IMR-90 (cell line): ENCODE results near the gene SWAP70. TPM values are rescaled to one million over a fixed set of nuclear protein-coding genes. Genes with fewer than 3 reads are reported as not detected.

Experiments
- ATAC-seq: fragments of 200-7000 bp; cut with Tn5 transposase; 2 replicates; pipeline ENCODE4 v1.9.1; 2020; ENCODE audit warnings: low read depth, mild to moderate bottlenecking, moderate library complexity
- BruUV-seq: library from RNA; stranded (reverse); fragments of 400-500 nt; replicated peaks from 2 replicates; lab custom pipeline; 2021; lab: Mats Ljungman, UMichigan
- CTCF ChIA-PET: fragments of 300-600 bp; formaldehyde crosslinking; extraction: SDS; loops from one replicate; lab custom pipeline; 2021; ENCODE audit warnings: antibody characterized with exemption; lab: Yijun Ruan, JAX
- POLR2A ChIA-PET: fragments of 300-600 bp; sonication (Branson Sonifier 250); formaldehyde crosslinking; loops from one replicate; lab custom pipeline; 2022; ENCODE audit warnings: antibody characterized with exemption; ENCODE audit not compliant: unreplicated experiment; lab: Charles Lee
- DNase-seq: peaks from one replicate; pipeline ENCODE4 v3.0.0; 2013
- H2AFZ ChIP-seq: replicated peaks from 2 replicates; pipeline ENCODE3; 2013; ENCODE audit warnings: low read length, mild to moderate bottlenecking; ENCODE audit not compliant: poor library complexity
- H2AK5ac ChIP-seq: 2 replicates; pipeline ENCODE4 v1.6.1; 2013; ENCODE audit warnings: low read depth, low read length, inconsistent platforms
- H2AK9ac ChIP-seq: replicated peaks from 2 replicates; pipeline ENCODE3; 2013; ENCODE audit warnings: mild to moderate bottlenecking, low read depth, low read length, moderate library complexity; ENCODE audit not compliant: poor library complexity
- H2BK120ac ChIP-seq: 2 replicates; pipeline ENCODE4 v1.6.1; 2013; ENCODE audit warnings: low read depth, low read length, inconsistent platforms
- H2BK15ac ChIP-seq: 3 replicates; pipeline ENCODE4 v1.6.1; 2013; ENCODE audit warnings: low read depth, low read length, inconsistent platforms
- H2BK20ac ChIP-seq: 2 replicates; pipeline ENCODE4 v1.6.1; 2013; ENCODE audit warnings: low read depth, mild to moderate bottlenecking, inconsistent platforms, low read length, moderate library complexity
- H2BK5ac ChIP-seq: 2 replicates; pipeline ENCODE4 v1.6.1; 2013; ENCODE audit warnings: mild to moderate bottlenecking, low read depth, low read length, inconsistent platforms; ENCODE audit not compliant: poor library complexity, severe bottlenecking
- H3K14ac ChIP-seq: replicated peaks from 2 replicates; pipeline ENCODE4 v1.6.1; 2013; ENCODE audit warnings: low read depth, low read length, inconsistent platforms
- H3K18ac ChIP-seq: 2 replicates; pipeline ENCODE4 v1.6.1; 2013; ENCODE audit warnings: low read depth, low read length, control low read depth
- H3K23ac ChIP-seq: 2 replicates; pipeline ENCODE4 v1.6.1; 2013; ENCODE audit warnings: low read depth, low read length, inconsistent platforms
- H3K27ac ChIP-seq: 2 replicates; pipeline ENCODE4 v1.5.1; 2013; ENCODE audit warnings: mild to moderate bottlenecking, control low read depth, low read length; ENCODE audit not compliant: insufficient read depth
- H3K27me3 ChIP-seq: 2 replicates; pipeline ENCODE4 v1.6.1; 2013; ENCODE audit warnings: low read length; ENCODE audit not compliant: control insufficient read depth, insufficient read depth
- H3K36me3 ChIP-seq: 2 replicates; pipeline ENCODE4 v1.6.1; 2013; ENCODE audit warnings: low read length, mixed read lengths; ENCODE audit not compliant: control insufficient read depth, insufficient read depth
- H3K4ac ChIP-seq: 2 replicates; pipeline ENCODE4 v1.6.1; 2013; ENCODE audit warnings: low read depth, low read length, inconsistent platforms
- H3K4me1 ChIP-seq: 2 replicates; pipeline ENCODE4 v1.6.1; 2013; ENCODE audit warnings: low read length, mixed read lengths; ENCODE audit not compliant: control insufficient read depth, insufficient read depth
- H3K4me2 ChIP-seq: 2 replicates; pipeline ENCODE4 v1.6.1; 2013; ENCODE audit warnings: low read depth, mild to moderate bottlenecking, control low read depth, low read length, moderate library complexity
- H3K4me3 ChIP-seq: 2 replicates; pipeline ENCODE4 v1.5.1; 2013; ENCODE audit warnings: low read depth, mild to moderate bottlenecking, control low read depth, low read length, moderate library complexity; ENCODE audit not compliant: insufficient read depth
- H3K56ac ChIP-seq: 2 replicates; pipeline ENCODE4 v1.6.1; 2013; ENCODE audit warnings: low read length, inconsistent platforms; ENCODE audit not compliant: insufficient read depth; ENCODE audit errors: extremely low read depth
- H3K79me1 ChIP-seq, 2 experiments: 2 replicates each; pipeline ENCODE4 v1.6.1; 2013; ENCODE audit warnings: low read length in 2 of 2, inconsistent platforms in 1 of 2, low read depth in 1 of 2
- H3K9ac ChIP-seq: 2 replicates; pipeline ENCODE4 v1.6.1; 2013; ENCODE audit warnings: low read depth, low read length, control low read depth
- H3K9me1 ChIP-seq: 2 replicates; pipeline ENCODE4 v1.6.1; 2013; ENCODE audit warnings: low read length, inconsistent platforms; ENCODE audit not compliant: insufficient read depth
- H3K9me3 ChIP-seq: 2 replicates; pipeline ENCODE4 v1.6.1; 2013; ENCODE audit warnings: low read length; ENCODE audit not compliant: control insufficient read depth, insufficient read depth
- H4K20me1 ChIP-seq: 2 replicates; pipeline ENCODE4 v1.6.1; 2013; ENCODE audit warnings: low read length, inconsistent platforms; ENCODE audit not compliant: insufficient read depth
- H4K5ac ChIP-seq: 2 replicates; pipeline ENCODE4 v1.6.1; 2013; ENCODE audit warnings: mild to moderate bottlenecking, low read depth, low read length, control low read depth
- H4K8ac ChIP-seq, 2 experiments: 2 replicates each; pipeline ENCODE4 v1.6.1; 2013; ENCODE audit warnings: low read depth in 2 of 2, low read length in 2 of 2, control low read depth in 1 of 2, inconsistent platforms in 1 of 2
- H4K91ac ChIP-seq: 2 replicates; pipeline ENCODE4 v1.6.1; 2013; ENCODE audit warnings: low read depth, low read length, inconsistent platforms; ENCODE audit not compliant: insufficient read depth
- BHLHE40 ChIP-seq: fragments of 150-350 bp; IDR thresholded peaks from 2 replicates; pipeline ENCODE4 v1.6.1; 2016; ENCODE audit warnings: mild to moderate bottlenecking, low read depth, low read length
- CEBPB ChIP-seq: IDR thresholded peaks from 2 replicates; pipeline ENCODE4 v1.6.1; 2012; ENCODE audit warnings: low read depth, low read length, improper control_type of control experiment
- CHD1 ChIP-seq: IDR thresholded peaks from 2 replicates; pipeline ENCODE4 v1.6.1; 2012; ENCODE audit warnings: low read depth, low read length, improper control_type of control experiment
- FOS ChIP-seq: fragments of 150-350 bp; IDR thresholded peaks from 2 replicates; pipeline ENCODE4 v1.6.1; 2016; ENCODE audit warnings: low read depth, low read length
- MAFK ChIP-seq: IDR thresholded peaks from 2 replicates; pipeline ENCODE4 v1.6.1; 2012; ENCODE audit warnings: low read depth, low read length, improper control_type of control experiment
- MAZ ChIP-seq: IDR thresholded peaks from 2 replicates; pipeline ENCODE4 v1.6.1; 2012; ENCODE audit warnings: low read depth, mild to moderate bottlenecking, low read length, improper control_type of control experiment, moderate library complexity, borderline replicate concordance
- MXI1 ChIP-seq: IDR thresholded peaks from 2 replicates; pipeline ENCODE4 v1.6.1; 2012; ENCODE audit warnings: low read depth, mild to moderate bottlenecking, low read length, moderate library complexity, borderline replicate concordance
- NFE2L2 ChIP-seq: fragments of 150-350 bp; IDR thresholded peaks from 2 replicates; pipeline ENCODE4 v1.6.1; 2016; ENCODE audit warnings: low read depth, mild to moderate bottlenecking, low read length
- POLR2A ChIP-seq: IDR thresholded peaks from 2 replicates; pipeline ENCODE4 v1.6.1; 2012; ENCODE audit warnings: mild to moderate bottlenecking, low read depth, low read length
- RAD21 ChIP-seq: IDR thresholded peaks from 2 replicates; pipeline ENCODE4 v1.6.1; 2012; ENCODE audit warnings: low read length, improper control_type of control experiment
- RCOR1 ChIP-seq: IDR thresholded peaks from 2 replicates; pipeline ENCODE4 v1.6.1; 2012; ENCODE audit warnings: mild to moderate bottlenecking, low read length, improper control_type of control experiment; ENCODE audit not compliant: insufficient replicate concordance
- RFX5 ChIP-seq: IDR thresholded peaks from 2 replicates; pipeline ENCODE4 v1.8.0; 2012; ENCODE audit warnings: low read depth, mild to moderate bottlenecking, low read length, moderate library complexity
- WGBS, 2 experiments: methylation state at CpG; one replicate each; pipeline versions ENCODE4 v1.1.5 to v1.1.7; 2013; ENCODE audit warnings: missing lambda C conversion rate in 2 of 2; ENCODE audit not compliant: insufficient read length in 1 of 2; ENCODE audit errors: extremely low coverage in 2 of 2; 5-methylcytosine and 5-hydroxymethylcytosine counted together
- dilution Hi-C: fragments of 300-500 bp; cut with HindIII; formaldehyde crosslinking; loops from one replicate; pipeline ENCODE4 v1.14.3; 2018; ENCODE audit warnings: low sequenced_read_pairs; ENCODE audit not compliant: unreplicated experiment
- in situ Hi-C: fragments of 300-500 bp; cut with MboI; formaldehyde crosslinking; loops from 3 replicates; pipeline ENCODE4 v1.14.3; 2019; ENCODE audit warnings: low sequenced_read_pairs, inconsistent platforms, mixed read lengths
- intact Hi-C: fragments of 100-400 bp; cut with micrococcal nuclease; formaldehyde crosslinking; loops from 2 replicates; pipeline ENCODE4 v1.10.0; 2022
- polyA plus RNA-seq, 3 experiments: library from polyadenylated mRNA; depleted of rRNA; stranded (reverse); fragments of >200 nt; gene quantifications; 2 replicates each; pipeline ENCODE4 v1.2.3, GENCODE V29; 2012; ENCODE audit warnings: low replicate concordance in 1 of 3
- total RNA-seq: library from RNA; depleted of rRNA; stranded (reverse); fragments of >200 nt; gene quantifications from 2 replicates; pipeline ENCODE4 v1.2.3, GENCODE V29; 2012
- TF ChIP-seq, protein P1 (sequence below): fragments of 150-350 bp; IDR thresholded peaks from 2 replicates; pipeline ENCODE4 v1.6.1; 2016; ENCODE audit warnings: low read depth, mild to moderate bottlenecking, low read length, moderate library complexity, borderline replicate concordance

SWAP70 gene
- total and polyA plus RNA-seq, 2 of the 4 experiments (the other 2 are of a cell fraction): 15.5 to 19.9 TPM

DNA sequence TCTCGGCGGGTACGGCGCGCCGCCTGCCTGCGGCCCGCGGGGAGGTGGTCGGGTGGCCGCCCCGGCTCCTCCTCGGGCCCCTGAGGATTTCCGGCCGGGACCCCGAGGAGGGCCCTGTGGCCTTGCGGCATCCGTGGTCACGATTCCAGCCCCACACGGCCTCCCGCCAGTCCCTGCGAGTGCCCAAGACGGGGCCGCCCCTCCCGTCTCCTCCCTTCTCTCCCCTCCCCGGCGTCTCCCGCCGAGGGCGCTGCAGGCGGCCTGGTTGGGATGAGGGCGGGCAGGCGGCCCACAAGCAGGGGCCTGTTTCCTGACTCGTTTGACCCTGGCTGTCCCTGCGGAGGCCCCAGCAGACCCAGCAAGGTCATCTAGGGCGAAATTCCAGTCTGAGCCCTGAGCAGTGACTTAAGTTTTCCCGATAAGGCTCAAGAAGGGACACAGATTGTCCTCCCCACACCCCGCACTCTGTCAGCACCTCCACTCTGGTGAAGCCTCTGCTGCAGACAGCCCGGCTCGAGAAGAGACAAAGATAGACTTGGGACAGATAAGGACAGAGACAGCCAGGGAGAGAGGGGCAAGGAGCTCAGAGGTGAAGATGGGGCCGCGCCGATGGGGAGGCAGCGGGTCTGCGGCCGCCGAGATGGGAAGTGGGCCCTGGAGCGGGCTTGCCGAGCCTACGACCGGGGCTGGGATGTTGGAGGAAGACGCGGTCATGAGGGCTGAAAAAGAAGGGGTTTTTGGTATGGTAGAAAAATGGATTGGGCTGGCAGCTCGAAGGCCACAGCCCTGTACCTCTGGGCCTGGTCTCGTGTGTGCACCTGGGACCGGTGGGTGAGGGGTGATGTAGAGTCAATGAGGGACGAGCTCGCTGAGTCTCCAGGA, 95.0 kb downstream of the SWAP70 start (continued):
- no peak for TF ChIP-seq BHLHE40
- no peak for TF ChIP-seq MAFK
- TF ChIP-seq RAD21: peak; percentile 39

DNA sequence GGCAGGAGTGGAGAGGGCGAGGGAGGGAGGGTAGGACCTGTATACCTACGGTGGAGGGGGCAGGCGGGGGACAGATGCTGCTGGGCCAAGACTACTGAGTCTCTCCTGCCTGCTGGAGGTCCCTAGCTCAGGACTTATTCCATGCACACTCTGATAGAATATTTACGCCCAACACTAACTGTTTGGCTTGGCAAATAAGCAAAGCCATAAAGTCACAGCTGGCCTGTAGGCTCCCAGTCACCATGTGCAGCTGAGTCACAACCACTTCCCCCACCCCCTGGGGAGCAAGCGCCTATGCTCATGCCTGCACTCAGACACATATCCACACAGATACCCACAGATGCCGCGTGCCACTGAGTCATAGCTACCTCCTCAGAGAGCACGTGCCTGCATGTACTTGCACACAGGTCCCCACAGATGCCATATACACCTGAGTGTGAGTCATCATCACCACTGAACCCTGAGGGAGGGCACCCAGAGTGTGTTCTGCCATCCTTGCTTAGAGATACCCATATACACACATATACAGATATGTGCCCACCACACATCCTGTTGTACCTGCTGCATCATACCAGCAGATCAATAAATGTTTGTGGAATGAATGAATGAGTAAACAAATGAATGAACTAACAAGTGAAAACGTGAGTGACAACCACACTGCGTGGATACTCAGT, 95.8 kb downstream of the SWAP70 start:
- no TSS peak for BruUV-seq
- TF ChIP-seq RAD21: peak; percentile 25
- TF ChIP-seq CEBPB: peak; percentile 45; the same call in 1 of the 2 replicates
- TF ChIP-seq, protein P1, sequence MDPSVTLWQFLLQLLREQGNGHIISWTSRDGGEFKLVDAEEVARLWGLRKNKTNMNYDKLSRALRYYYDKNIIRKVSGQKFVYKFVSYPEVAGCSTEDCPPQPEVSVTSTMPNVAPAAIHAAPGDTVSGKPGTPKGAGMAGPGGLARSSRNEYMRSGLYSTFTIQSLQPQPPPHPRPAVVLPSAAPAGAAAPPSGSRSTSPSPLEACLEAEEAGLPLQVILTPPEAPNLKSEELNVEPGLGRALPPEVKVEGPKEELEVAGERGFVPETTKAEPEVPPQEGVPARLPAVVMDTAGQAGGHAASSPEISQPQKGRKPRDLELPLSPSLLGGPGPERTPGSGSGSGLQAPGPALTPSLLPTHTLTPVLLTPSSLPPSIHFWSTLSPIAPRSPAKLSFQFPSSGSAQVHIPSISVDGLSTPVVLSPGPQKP: no peak
- TF ChIP-seq POLR2A: no peak; the same call in 1 of the 2 replicates
- peak; percentile 15; the same call in 1 of the 2 replicates for TF ChIP-seq MAFK
- TF ChIP-seq CHD1: peak; percentile 84
- TF ChIP-seq RCOR1: peak; percentile 96
- TF ChIP-seq NFE2L2: peak; percentile 75
- TF ChIP-seq MXI1: peak; percentile 92
- TF ChIP-seq RFX5: no peak
- peak; percentile 94 for TF ChIP-seq MAZ
- TF ChIP-seq FOS: peak; percentile 99

More for the DNA sequence above, 95.8 kb downstream of the SWAP70 start:
- CTCF ChIA-PET: interaction anchor here (0.6 to 1.8 kb wide), 8 partner anchors 11 to 776 kb away, joined by 3 to 5 read pairs (median 4); no protein-coding TSS in a partner anchor
- intact Hi-C loops (loop anchor here (1.0 to 10.0 kb wide), 9 partner anchors 43 to 978 kb away; partner anchors contain the start of gene ADM), dilution Hi-C loops (no loop called here), in situ Hi-C loops (loop anchor here (5.0 to 25.0 kb wide), 3 partner anchors 203 to 975 kb away; no protein-coding TSS in a partner anchor)
- peak overlapping the region; percentile 99 for H4K91ac ChIP-seq
- H2BK20ac ChIP-seq: peak overlapping the region; percentile 94
- 5% methylated on average over 6 of the region's 10 CpGs; no CpG with 5 or more reads in 1 of the 2 experiments for WGBS, 2 experiments
- H3K4ac ChIP-seq: peak overlapping the region; percentile 98
- H2AK9ac ChIP-seq: peak overlapping the region; percentile 96
- peak overlapping the region; percentile 99 to 100 for H4K8ac ChIP-seq
- H3K14ac ChIP-seq: peak overlapping the region; percentile 89
- peak overlapping the region; percentile 81 for H2BK15ac ChIP-seq
- peaks cover 51% of the 10 kb centered on the region for H3K9me1 ChIP-seq
- H3K9me3 ChIP-seq: no peaks in the 10 kb centered on the region
- peak overlapping the region; percentile 97 for H3K9ac ChIP-seq
- H3K27me3 ChIP-seq: no peaks in the 10 kb centered on the region
- H2AK5ac ChIP-seq: peak overlapping the region; percentile 100
- H3K23ac ChIP-seq: peak overlapping the region; percentile 87
- H3K79me1 ChIP-seq: peaks cover 7 to 69% of the 10 kb centered on the region in 2 experiments; a peak in 3 of 4 replicates
- H3K4me1 ChIP-seq: peaks cover 50% of the 10 kb centered on the region
- peak; percentile 100 for DNase-seq
- H2BK120ac ChIP-seq: peak overlapping the region; percentile 98
- no peak overlapping the region for H3K4me3 ChIP-seq
- peak overlapping the region; percentile 90 for H3K18ac ChIP-seq
- peak overlapping the region; percentile 96 for H3K56ac ChIP-seq
- H2BK5ac ChIP-seq: peak overlapping the region; percentile 98
- H3K36me3 ChIP-seq: no peaks in the 10 kb centered on the region
- peak overlapping the region; percentile 87 for H4K5ac ChIP-seq
- H3K4me2 ChIP-seq: peak overlapping the region; percentile 12
- H4K20me1 ChIP-seq: peaks cover 3% of the 10 kb centered on the region; the same call in 1 of the 2 replicates
- peak overlapping the region; percentile 96 for H3K27ac ChIP-seq
- H2AFZ ChIP-seq: peak overlapping the region; percentile 94
- POLR2A ChIA-PET: interaction anchor here (0.5 to 2.4 kb wide), 10 partner anchors 15 to 562 kb away, joined by 3 to 18 read pairs (median 4); partner anchors contain the start of gene ADM
- ATAC-seq: peak; percentile 68
